Tibial nerve (tissue), 4 donors: ENCODE measurements around the gene NFKB1. TPM values are rescaled to one million over a fixed set of nuclear protein-coding genes. Genes with fewer than 3 reads are reported as not detected.

ENCODE experiments used
- DNase-seq, 2 donors: peaks; one replicate each; pipeline ENCODE4 v3.0.0-alpha.2; 2019; ENCODE audit warnings: low spot score in 2 of 2
- H3K27ac ChIP-seq, 4 donors: fragments of 200-600 bp; sonication (generic) in 3 of 4; one replicate each; pipeline ENCODE4 v1.5.1; 2017 to 2019; ENCODE audit warnings: mild to moderate bottlenecking in 1 of 4
- H3K27me3 ChIP-seq, 2 donors: fragments of 200-600 bp; sonication (generic) in 1 of 2; one replicate each; pipeline versions ENCODE4 v1.5.1 to v1.6.0; 2017 to 2019
- H3K36me3 ChIP-seq, 3 donors: fragments of 200-600 bp; sonication (generic); one replicate each; pipeline ENCODE4 v1.5.1; 2018 to 2019
- H3K4me1 ChIP-seq, 4 donors: fragments of 200-600 bp; sonication (generic) in 3 of 4; one replicate each; pipeline ENCODE4 v1.5.1; 2017 to 2019
- H3K4me3 ChIP-seq, 4 donors: fragments of 200-600 bp; sonication (generic) in 3 of 4; one replicate each; pipeline ENCODE4 v1.5.1; 2017 to 2019; ENCODE audit warnings: mild to moderate bottlenecking in 1 of 4, moderate library complexity in 1 of 4
- H3K9me3 ChIP-seq, 4 donors: fragments of 200-600 bp; sonication (generic) in 3 of 4; one replicate each; pipeline ENCODE4 v1.5.1; 2017 to 2019
- CTCF ChIP-seq, 5 experiments: fragments of 200-600 bp in 3 of 5; fragments of 450-650 bp in 2 of 5; sonication (generic) in 3 of 5; IDR thresholded peaks; one replicate each; pipeline ENCODE4 v1.5.1; 2016 to 2019; ENCODE audit warnings: antibody characterized with exemption in 5 of 5, mild to moderate bottlenecking in 3 of 5, moderate library complexity in 2 of 5
- EP300 ChIP-seq, 2 donors: sonication (generic); formaldehyde crosslinking; IDR thresholded peaks; one replicate each; pipeline ENCODE4 v1.6.1; 2017; ENCODE audit warnings: antibody characterized with exemption in 2 of 2, mild to moderate bottlenecking in 1 of 2
- POLR2A ChIP-seq, 2 donors: fragments of 450-650 bp; IDR thresholded peaks; one replicate each; pipeline ENCODE4 v1.6.1; 2017; ENCODE audit warnings: antibody characterized with exemption in 2 of 2, mild to moderate bottlenecking in 2 of 2, moderate library complexity in 2 of 2
- WGBS, 2 donors: methylation state at CpG; one replicate each; pipeline ENCODE4 v1.1.5; 2018; 5-methylcytosine and 5-hydroxymethylcytosine counted together
- total RNA-seq, 4 donors: library from RNA; depleted of rRNA; stranded (reverse); fragments of >200 nt; gene quantifications; one replicate each; pipeline ENCODE4 v1.1.0, GENCODE V29; 2016

NFKB1 gene
- total RNA-seq, 4 donors from 2014 or later: 21.6 to 44.8 (median 28.3) TPM

- H3K9me3 ChIP-seq: no peaks in the 10 kb centered on the region
- peaks cover 0 to 42% (median 0%) of the 10 kb centered on the region in 3 donors for H3K36me3 ChIP-seq
- DNase-seq: no peak
- WGBS, 2 donors: 52 to 67% methylated on average over 6 of the region's 6 CpGs
- H3K4me3 ChIP-seq: no peak overlapping the region
- no peaks in the 10 kb centered on the region for H3K4me1 ChIP-seq
- H3K27ac ChIP-seq: no peak overlapping the region
- TF ChIP-seq EP300 (IDR thresholded peaks at IDR 0.05): no peak
- TF ChIP-seq POLR2A (IDR thresholded peaks at IDR 0.05): no peak
- TF ChIP-seq CTCF (IDR thresholded peaks at IDR 0.05): no peak
- H3K27me3 ChIP-seq: no peaks in the 10 kb centered on the region
Measured at GRCh38 chr4:102632241-102633065, 131.3 kb downstream of the NFKB1 start.

GRCh38 chr4:102633100-102633499 is 131.9 kb downstream of the NFKB1 start:
- TF ChIP-seq CTCF (IDR thresholded peaks at IDR 0.05) (no peak), POLR2A (IDR thresholded peaks at IDR 0.05) (no peak), EP300 (IDR thresholded peaks at IDR 0.05) (no peak)
- H3K27me3 ChIP-seq: no peaks in the 10 kb centered on the region
- 77 to 96% methylated on average over 6 of the region's 6 CpGs for WGBS, 2 donors
- no peak overlapping the region for H3K4me3 ChIP-seq
- no peak overlapping the region for H3K27ac ChIP-seq
- no peaks in the 10 kb centered on the region for H3K9me3 ChIP-seq
- H3K36me3 ChIP-seq: peaks cover 0 to 46% (median 0%) of the 10 kb centered on the region in 3 donors
- H3K4me1 ChIP-seq: no peaks in the 10 kb centered on the region
- no peak for DNase-seq

- no peak for DNase-seq
- Histone ChIP-seq H3K4me3 (no peak overlapping the region), H3K27me3 (no peaks in the 10 kb centered on the region), H3K9me3 (no peaks in the 10 kb centered on the region), H3K27ac (no peak overlapping the region), H3K4me1 (peaks cover 0 to 8% (median 0%) of the 10 kb centered on the region in 4 donors), H3K36me3 (peaks cover 0 to 59% (median 0%) of the 10 kb centered on the region in 3 donors)
- 73 to 76% methylated on average over 3 of the region's 3 CpGs for WGBS, 2 donors
- TF ChIP-seq CTCF (IDR thresholded peaks at IDR 0.05) (no peak), POLR2A (IDR thresholded peaks at IDR 0.05) (no peak), EP300 (IDR thresholded peaks at IDR 0.05) (no peak)
Measured at GRCh38 chr4:102637391-102637790, 136.2 kb downstream of the NFKB1 start.

- TF ChIP-seq CTCF (IDR thresholded peaks at IDR 0.05) (no peak), EP300 (IDR thresholded peaks at IDR 0.05) (no peak), POLR2A (IDR thresholded peaks at IDR 0.05) (no peak)
- Histone ChIP-seq H3K27ac (no peak overlapping the region), H3K27me3 (no peaks in the 10 kb centered on the region), H3K36me3 (peaks cover 0 to 51% (median 0%) of the 10 kb centered on the region in 3 donors), H3K4me3 (no peak overlapping the region), H3K9me3 (no peaks in the 10 kb centered on the region), H3K4me1 (peaks cover 0 to 18% (median 0%) of the 10 kb centered on the region in 4 donors)
- WGBS, 2 donors: 50 to 51% methylated on average over 1 of the region's 1 CpG
- DNase-seq: no peak
Measured at GRCh38 chr4:102638621-102639020, 137.5 kb downstream of the NFKB1 start.

- TF ChIP-seq CTCF (IDR thresholded peaks at IDR 0.05): no peak
- no peak for TF ChIP-seq EP300 (IDR thresholded peaks at IDR 0.05)
- TF ChIP-seq POLR2A (IDR thresholded peaks at IDR 0.05): no peak
- H3K4me1 ChIP-seq: peaks cover 0 to 18% (median 0%) of the 10 kb centered on the region in 4 donors
- no peak overlapping the region for H3K4me3 ChIP-seq
- no peak overlapping the region for H3K27ac ChIP-seq
- WGBS, 2 donors: 88 to 91% methylated on average over 7 of the region's 7 CpGs
- H3K36me3 ChIP-seq: peaks cover 0 to 44% (median 0%) of the 10 kb centered on the region in 3 donors
- no peak for DNase-seq
- H3K27me3 ChIP-seq: no peaks in the 10 kb centered on the region
- no peaks in the 10 kb centered on the region for H3K9me3 ChIP-seq
Measured at GRCh38 chr4:102639598-102639997, 138.4 kb downstream of the NFKB1 start.
